Hepatocyte (in vitro differentiated cells): ENCODE data around the gene BCAR1. TPM values are rescaled to one million over a fixed set of nuclear protein-coding genes. Genes with fewer than 3 reads are reported as not detected.
A peak's percentile ranks its signal among the peaks of the same experiment; 100 is the strongest.

Source experiments
- DNase-seq: peaks from one replicate; pipeline ENCODE4 v3.0.0-alpha.2; 2016; ENCODE audit warnings: low spot score
- H2AFZ ChIP-seq: fragments of 200-600 bp; sonication (generic); 2 replicates; pipeline ENCODE4 v1.6.0; 2016; ENCODE audit warnings: antibody characterized with exemption, mild to moderate bottlenecking
- H3K27ac ChIP-seq: fragments of 200-600 bp; sonication (generic); 2 replicates; pipeline ENCODE4 v1.5.1; 2016; ENCODE audit warnings: mild to moderate bottlenecking
- H3K27me3 ChIP-seq: fragments of 200-600 bp; sonication (generic); 2 replicates; pipeline ENCODE4 v1.6.1; 2016
- H3K36me3 ChIP-seq: fragments of 200-600 bp; sonication (generic); replicated peaks from 2 replicates; pipeline ENCODE4 v1.5.1; 2016; ENCODE audit warnings: low read depth; ENCODE audit not compliant: insufficient read depth
- H3K4me1 ChIP-seq: fragments of 200-600 bp; sonication (generic); 2 replicates; pipeline ENCODE4 v1.5.1; 2016; ENCODE audit warnings: mild to moderate bottlenecking, moderate library complexity; ENCODE audit not compliant: insufficient read depth
- H3K4me2 ChIP-seq: fragments of 200-600 bp; sonication (generic); 2 replicates; pipeline ENCODE4 v1.6.0; 2016
- H3K4me3 ChIP-seq: fragments of 200-600 bp; sonication (generic); 2 replicates; pipeline ENCODE4 v1.5.1; 2016; ENCODE audit warnings: mild to moderate bottlenecking
- H3K79me2 ChIP-seq: fragments of 200-600 bp; sonication (generic); 2 replicates; pipeline ENCODE4 v1.6.0; 2017; ENCODE audit warnings: mild to moderate bottlenecking
- H3K9me2 ChIP-seq: fragments of 200-600 bp; sonication (generic); replicated peaks from 2 replicates; pipeline ENCODE4 v1.6.0; 2017; ENCODE audit warnings: mild to moderate bottlenecking; ENCODE audit not compliant: insufficient read depth
- H3K9me3 ChIP-seq: fragments of 200-600 bp; sonication (generic); 2 replicates; pipeline ENCODE4 v1.5.1; 2016; ENCODE audit warnings: low read depth, mild to moderate bottlenecking
- H4K20me1 ChIP-seq: fragments of 200-600 bp; sonication (generic); 2 replicates; pipeline ENCODE4 v1.6.0; 2016; ENCODE audit warnings: mild to moderate bottlenecking; ENCODE audit not compliant: insufficient read depth, poor library complexity, severe bottlenecking
- CTCF ChIP-seq: fragments of 200-600 bp; sonication (generic); IDR thresholded peaks from 2 replicates; pipeline ENCODE4 v1.5.1; 2016; ENCODE audit warnings: antibody characterized with exemption, mild to moderate bottlenecking; ENCODE audit not compliant: poor library complexity
- EZH2 ChIP-seq: fragments of 200-600 bp; sonication (generic); IDR thresholded peaks from 2 replicates; pipeline ENCODE4 v1.6.1; 2016; ENCODE audit warnings: antibody characterized with exemption, mild to moderate bottlenecking, borderline replicate concordance
- EZH2phosphoT487 ChIP-seq: fragments of 200-600 bp; sonication (generic); IDR thresholded peaks from one replicate; pipeline ENCODE4 v1.6.1; 2018; ENCODE audit warnings: antibody characterized with exemption, mild to moderate bottlenecking, low read depth, moderate library complexity; ENCODE audit not compliant: unreplicated experiment, severe bottlenecking
- WGBS: methylation state at CpG from one replicate; pipeline ENCODE4 v1.1.6; 2016; ENCODE audit warnings: low lambda C conversion rate; ENCODE audit errors: missing lambda C conversion rate; 5-methylcytosine and 5-hydroxymethylcytosine counted together
- polyA plus RNA-seq: library from polyadenylated mRNA; unstranded; fragments of >200 nt; fragmentation: Nextera tagmentation; extraction: Ambion mirVana; gene quantifications from 2 replicates; pipeline ENCODE4 v1.2.1, GENCODE V29; 2016
- total RNA-seq: library from RNA; depleted of rRNA; stranded (reverse); fragments of >200 nt; gene quantifications from 2 replicates; pipeline ENCODE4 v1.2.3, GENCODE V29; 2014

BCAR1 gene
- total and polyA plus RNA-seq, 2 experiments from 2014 or later = 77.3 to 112 TPM

- no peak for DNase-seq
- no peaks in the 10 kb centered on the region for H3K9me3 ChIP-seq
- H2AFZ ChIP-seq = no peak overlapping the region
- H3K79me2 ChIP-seq = peaks cover 69% of the 10 kb centered on the region
- peaks cover 31% of the 10 kb centered on the region for H4K20me1 ChIP-seq
- peaks cover 18% of the 10 kb centered on the region for H3K4me1 ChIP-seq
- no peaks in the 10 kb centered on the region for H3K9me2 ChIP-seq
- TF ChIP-seq CTCF (no peak), EZH2phosphoT487 (no peak), EZH2 (no peak)
- H3K27ac ChIP-seq = peak overlapping the region; percentile 93
- peak overlapping the region; percentile 70 for H3K4me2 ChIP-seq
- H3K27me3 ChIP-seq = no peaks in the 10 kb centered on the region
- H3K4me3 ChIP-seq = no peak overlapping the region
- H3K36me3 ChIP-seq = no peaks in the 10 kb centered on the region
- 90% methylated on average over 18 of the region's 18 CpGs for WGBS
These were observed 13.9 kb downstream of the BCAR1 start for GRCh38 chr16:75237398-75238131.

- Histone ChIP-seq H3K27ac (no peak overlapping the region), H3K4me1 (peaks cover 18% of the 10 kb centered on the region), H3K4me3 (no peak overlapping the region), H3K4me2 (no peak overlapping the region), H3K9me3 (no peaks in the 10 kb centered on the region), H3K9me2 (no peaks in the 10 kb centered on the region), H3K27me3 (no peaks in the 10 kb centered on the region), H3K36me3 (no peaks in the 10 kb centered on the region), H2AFZ (no peak overlapping the region), H4K20me1 (peaks cover 31% of the 10 kb centered on the region), H3K79me2 (peaks cover 65% of the 10 kb centered on the region)
- no peak for DNase-seq
- WGBS = 96% methylated on average over 18 of the region's 28 CpGs
- TF ChIP-seq CTCF (no peak), EZH2phosphoT487 (no peak), EZH2 (no peak)
These were observed 14.6 kb downstream of the BCAR1 start for GRCh38 chr16:75236736-75237397.

GRCh38 chr16:75236232-75236631, 15.2 kb downstream of the BCAR1 start:
- no peak overlapping the region for H3K27ac ChIP-seq

More at GRCh38 chr16:75236232-75236631, 15.2 kb downstream of the BCAR1 start:
- H3K79me2 ChIP-seq = peaks cover 63% of the 10 kb centered on the region
- H2AFZ ChIP-seq = no peak overlapping the region
- no peaks in the 10 kb centered on the region for H3K9me2 ChIP-seq
- peaks cover 31% of the 10 kb centered on the region for H4K20me1 ChIP-seq
- H3K27me3 ChIP-seq = no peaks in the 10 kb centered on the region
- TF ChIP-seq EZH2 = no peak
- TF ChIP-seq EZH2phosphoT487 = no peak
- no peak for TF ChIP-seq CTCF
- no peaks in the 10 kb centered on the region for H3K36me3 ChIP-seq
- H3K4me1 ChIP-seq = peaks cover 18% of the 10 kb centered on the region
- no peak for DNase-seq
- no peaks in the 10 kb centered on the region for H3K9me3 ChIP-seq
- WGBS = 82% methylated on average over 7 of the region's 7 CpGs
- no peak overlapping the region for H3K4me2 ChIP-seq
- no peak overlapping the region for H3K4me3 ChIP-seq
